Calu3 (cell line): ENCODE data around the gene IP6K1. TPM values are rescaled to one million over a fixed set of nuclear protein-coding genes. Genes with fewer than 3 reads are reported as not detected.

ENCODE experiments used
- BruUV-seq: library from RNA; stranded (reverse); fragments of 400-500 nt; replicated peaks from 2 replicates; lab custom pipeline; 2021; lab: Mats Ljungman, UMichigan
- CTCF ChIA-PET: fragments of 300-600 bp; sonication (Branson Sonifier 250); formaldehyde crosslinking; loops from one replicate; lab custom pipeline; 2022; ENCODE audit warnings: antibody characterized with exemption; lab: Charles Lee
- DNase-seq: peaks from one replicate; pipeline ENCODE4 v3.0.0; 2022
- H3K27ac Mint-ChIP-seq: one replicate; pipeline ENCODE4 v1.8.0; 2022; ENCODE audit warnings: mixed read lengths; ENCODE audit not compliant: unreplicated experiment
- H3K27me3 Mint-ChIP-seq: one replicate; pipeline ENCODE4 v1.8.0; 2022; ENCODE audit warnings: mixed read lengths; ENCODE audit not compliant: unreplicated experiment
- H3K36me3 Mint-ChIP-seq: one replicate; pipeline ENCODE4 v1.8.0; 2022; ENCODE audit warnings: mild to moderate bottlenecking, moderate library complexity, mixed read lengths; ENCODE audit not compliant: insufficient read depth, unreplicated experiment
- H3K4me1 Mint-ChIP-seq: one replicate; pipeline ENCODE4 v1.8.0; 2022; ENCODE audit warnings: mild to moderate bottlenecking, low read depth, mixed read lengths; ENCODE audit not compliant: unreplicated experiment
- H3K4me3 Mint-ChIP-seq: one replicate; pipeline ENCODE4 v1.8.0; 2022; ENCODE audit warnings: mild to moderate bottlenecking, low read depth, moderate library complexity, mixed read lengths; ENCODE audit not compliant: unreplicated experiment
- H3K9me3 Mint-ChIP-seq: one replicate; pipeline ENCODE4 v1.8.0; 2022; ENCODE audit warnings: low read depth, mixed read lengths; ENCODE audit not compliant: unreplicated experiment
- CTCF ChIP-seq: fragments of 200-600 bp; IDR thresholded peaks from one replicate; pipeline ENCODE4 v1.8.0; 2022; ENCODE audit warnings: antibody characterized with exemption; ENCODE audit not compliant: unreplicated experiment
- intact Hi-C: fragments of 100-400 bp; cut with micrococcal nuclease; formaldehyde crosslinking; loops from one replicate; pipeline ENCODE4 v1.10.0; 2022; ENCODE audit not compliant: unreplicated experiment
- total RNA-seq: library from RNA; stranded (reverse); gene quantifications from 2 replicates; pipeline ENCODE4 v1.2.3, GENCODE V29; 2022

IP6K1 gene
- total RNA-seq, 1 experiment from 2014 or later: 30.3 TPM

- no peaks in the 10 kb centered on the region for H3K9me3 Mint-ChIP-seq
These were observed 79.8 kb downstream of the IP6K1 start for GRCh38 chr3:49706456-49707112.

DNA sequence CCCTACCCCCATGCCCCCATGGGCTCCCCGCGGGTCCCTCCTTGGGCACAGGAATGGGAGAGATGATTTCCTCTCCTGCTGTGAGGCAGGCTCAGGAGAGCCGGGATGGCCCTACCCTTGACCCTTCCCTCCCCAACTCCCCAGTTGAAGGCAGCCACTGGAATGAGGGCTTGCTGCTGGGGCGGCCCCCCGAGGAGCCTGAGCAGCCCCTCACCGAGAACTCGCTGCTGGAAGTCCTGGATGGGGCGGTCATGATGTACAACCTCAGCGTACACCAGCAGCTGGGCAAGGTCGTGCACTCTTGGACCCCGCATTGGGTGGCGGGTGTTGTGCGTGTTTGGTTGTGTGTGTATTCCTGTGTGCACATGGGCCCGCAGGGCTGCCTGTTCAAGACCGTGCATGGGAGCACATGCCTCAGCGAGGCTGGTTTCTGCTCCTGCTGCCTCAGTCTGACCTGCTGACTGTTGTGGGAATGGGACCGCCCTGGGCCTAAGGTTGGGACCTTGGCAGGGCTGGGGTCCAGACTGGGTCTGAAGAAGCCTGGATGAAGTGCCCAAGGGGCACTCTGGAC, 80.9 kb downstream of the IP6K1 start:
- Mint-ChIP-seq H3K27ac (no peak overlapping the region), H3K4me1 (no peaks in the 10 kb centered on the region), H3K27me3 (no peaks in the 10 kb centered on the region), H3K9me3 (no peaks in the 10 kb centered on the region), H3K4me3 (no peak overlapping the region), H3K36me3 (peaks cover 18% of the 10 kb centered on the region)
- DNase-seq: no peak
- intact Hi-C loops: no loop called here
- no TSS peak for BruUV-seq
- TF ChIP-seq CTCF: no peak
- CTCF ChIA-PET: no interaction called here

More at GRCh38 chr3:49706456-49707112, 79.8 kb downstream of the IP6K1 start:
- BruUV-seq: no TSS peak
- intact Hi-C loops: no loop called here
- CTCF ChIA-PET: no interaction called here
- no peaks in the 10 kb centered on the region for H3K4me1 Mint-ChIP-seq
- no peaks in the 10 kb centered on the region for H3K27me3 Mint-ChIP-seq
- peaks cover 18% of the 10 kb centered on the region for H3K36me3 Mint-ChIP-seq
- DNase-seq: no peak
- no peak overlapping the region for H3K4me3 Mint-ChIP-seq
- TF ChIP-seq CTCF: no peak
- no peak overlapping the region for H3K27ac Mint-ChIP-seq

GRCh38 chr3:49704629-49705028, 81.7 kb downstream of the IP6K1 start:
- TF ChIP-seq CTCF: no peak
- intact Hi-C loops: no loop called here
- no peak overlapping the region for H3K27ac Mint-ChIP-seq
- no peaks in the 10 kb centered on the region for H3K27me3 Mint-ChIP-seq
- H3K36me3 Mint-ChIP-seq: peaks cover 18% of the 10 kb centered on the region
- no peaks in the 10 kb centered on the region for H3K4me1 Mint-ChIP-seq
- no peak for DNase-seq
- H3K4me3 Mint-ChIP-seq: no peak overlapping the region
- no TSS peak for BruUV-seq
- CTCF ChIA-PET: interaction anchor here (1.8 kb wide), 1 partner anchor 134 kb away, joined by 11 read pairs; no protein-coding TSS in a partner anchor
- no peaks in the 10 kb centered on the region for H3K9me3 Mint-ChIP-seq

DNA sequence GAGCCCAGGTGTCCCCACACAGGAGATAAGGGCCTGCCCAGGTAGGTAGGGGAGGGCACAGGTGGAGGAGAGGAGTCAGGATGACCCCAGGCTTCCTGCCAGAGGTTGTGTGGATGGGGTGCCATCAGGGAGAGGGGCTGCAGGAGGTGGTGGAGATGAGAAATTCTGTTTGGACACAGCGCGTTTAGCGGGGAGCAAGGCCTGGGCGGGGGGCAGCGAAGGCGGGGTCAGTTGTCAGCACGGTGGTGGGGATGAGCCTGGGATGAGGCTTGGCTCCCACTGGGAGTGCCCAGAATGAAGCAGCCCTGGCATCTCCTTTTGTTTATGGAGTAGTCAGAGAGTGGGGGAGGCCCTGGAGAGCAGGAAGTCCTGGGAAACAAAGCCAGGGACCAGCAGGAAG, 82.4 kb downstream of the IP6K1 start:
- no peaks in the 10 kb centered on the region for H3K27me3 Mint-ChIP-seq

More for the DNA sequence above, 82.4 kb downstream of the IP6K1 start:
- no peak for DNase-seq
- Mint-ChIP-seq H3K4me1 (no peaks in the 10 kb centered on the region), H3K9me3 (no peaks in the 10 kb centered on the region), H3K27ac (no peak overlapping the region), H3K36me3 (peaks cover 18% of the 10 kb centered on the region), H3K4me3 (no peak overlapping the region)
- no TSS peak for BruUV-seq
- intact Hi-C loops: loop anchor here (2.0 kb wide), 1 partner anchor 135 kb away; no protein-coding TSS in a partner anchor
- CTCF ChIA-PET: interaction anchor here (1.8 kb wide), 1 partner anchor 135 kb away, joined by 11 read pairs; no protein-coding TSS in a partner anchor
- no peak for TF ChIP-seq CTCF
